ENCODE results near the gene FCSK. TPM values are rescaled to one million over a fixed set of nuclear protein-coding genes. Genes with fewer than 3 reads are reported as not detected.

The FCSK gene
- total and polyA plus RNA-seq, 2 experiments from 2014 or later: 2.2 to 6.1 TPM

DNA sequence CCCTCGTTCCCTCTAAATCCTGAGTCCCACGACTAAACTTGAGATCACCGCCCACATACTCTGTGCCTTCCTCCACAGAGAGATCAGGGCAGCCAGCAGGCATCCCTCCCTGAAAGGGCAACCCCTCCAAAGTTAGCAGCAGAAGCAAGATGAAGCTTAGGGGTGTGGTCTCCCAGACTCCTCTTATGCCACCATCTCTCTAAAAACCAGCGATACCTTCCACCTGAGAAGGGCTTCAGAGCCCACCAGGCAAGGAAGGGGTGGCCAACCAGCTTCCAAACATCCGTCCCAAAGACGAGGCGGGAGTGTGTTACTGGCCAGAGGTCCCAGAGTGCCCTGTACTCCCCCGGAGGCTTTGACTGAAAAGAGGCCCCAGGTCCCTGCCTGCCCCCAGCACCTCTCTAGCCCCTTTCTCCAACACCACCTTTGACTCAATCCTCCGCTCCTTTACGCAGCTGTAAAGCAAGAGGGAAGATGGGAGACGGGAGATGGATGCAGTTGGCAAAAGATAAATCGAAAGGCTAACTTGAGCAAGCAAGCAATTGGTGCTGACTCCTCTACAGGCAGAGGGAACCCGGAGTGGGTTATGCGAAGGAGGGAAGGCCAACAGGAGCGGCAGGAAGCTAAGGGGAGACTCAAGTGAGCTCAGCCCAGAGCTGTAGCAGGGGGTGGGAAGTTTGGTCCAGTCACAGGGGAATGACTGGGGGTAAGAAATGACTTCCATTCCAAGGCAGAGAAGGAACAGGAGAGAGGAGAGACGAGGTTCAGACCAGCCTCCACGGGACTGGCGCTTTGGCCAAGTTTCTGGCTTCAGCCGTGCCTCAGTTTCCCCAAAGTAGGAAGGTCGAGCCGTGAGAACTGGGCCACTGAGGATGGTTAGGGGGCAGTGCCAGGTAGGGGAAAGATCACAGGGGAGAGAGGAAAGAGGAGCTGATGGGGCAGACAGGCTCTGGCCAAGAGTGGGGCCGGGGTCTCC lies 16.5 kb upstream of the FCSK start:
- Histone ChIP-seq H3K4me1 (ENCODE audit: insufficient read depth) (peaks cover 35% of the 10 kb centered on the region), H3K27me3 (replicated peaks; ENCODE audit: insufficient read depth) (no peaks in the 10 kb centered on the region), H2AFZ (peak overlapping the region; percentile 66), H3K4me2 (ENCODE audit: unreplicated experiment) (peak overlapping the region; percentile 98), H3K9ac (peak overlapping the region; percentile 84), H3K9me2 (ENCODE audit: insufficient read depth) (no peaks in the 10 kb centered on the region), H3K9me3 (ENCODE audit: low read depth) (no peaks in the 10 kb centered on the region), H3K4me3 (peak overlapping the region; percentile 87), H3K27ac (peak overlapping the region; percentile 76), H3K36me3 (ENCODE audit: low read depth) (no peaks in the 10 kb centered on the region), H3F3A (ENCODE audit: insufficient read depth) (peaks cover 30% of the 10 kb centered on the region), H3K79me2 (ENCODE audit: insufficient read depth) (peaks cover 47% of the 10 kb centered on the region), H4K20me1 (ENCODE audit: insufficient read depth) (no peaks in the 10 kb centered on the region; the same call in 1 of the 2 replicates)
- in situ Hi-C loops (cut with MboI): no loop called here
- peak; percentile 86 for DNase-seq
- no peak for TF ChIP-seq EZH2 (IDR thresholded peaks at IDR 0.05; ENCODE audit: insufficient read depth, poor library complexity, severe bottlenecking)
- no peak for TF ChIP-seq EZH2phosphoT487 (IDR thresholded peaks at IDR 0.05; ENCODE audit: insufficient read depth, low read depth)
- 3 to 5% methylated on average over 22 of the region's 22 CpGs for WGBS, 2 experiments (ENCODE audit: low coverage in 1 of 2, low lambda C conversion rate in 2 of 2, missing lambda C conversion rate in 2 of 2)

DNA sequence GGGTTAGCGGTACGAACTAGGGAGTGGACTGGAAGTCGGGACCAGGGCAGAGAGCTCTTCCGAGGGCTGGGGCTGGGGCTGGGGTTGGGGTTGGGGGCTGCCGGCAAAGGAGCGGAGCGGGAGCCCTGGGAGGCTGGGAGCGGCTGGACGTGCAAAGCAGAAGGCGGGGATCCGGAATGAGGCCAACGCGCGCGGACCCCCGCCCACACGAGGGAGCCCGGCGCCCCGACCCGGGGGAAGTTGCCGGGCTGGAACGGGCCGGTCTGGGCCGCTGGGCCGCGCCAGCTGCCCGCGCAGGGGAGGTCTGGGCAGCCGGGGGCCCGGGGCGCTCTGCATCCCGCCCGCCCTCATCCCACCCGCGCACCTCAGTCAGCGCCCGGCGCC lies 15.8 kb upstream of the FCSK start:
- Histone ChIP-seq H4K20me1 (ENCODE audit: insufficient read depth) (no peaks in the 10 kb centered on the region), H3K4me3 (peak overlapping the region; percentile 87), H3K79me2 (ENCODE audit: insufficient read depth) (peaks cover 42% of the 10 kb centered on the region), H3K9me2 (ENCODE audit: insufficient read depth) (no peaks in the 10 kb centered on the region), H2AFZ (peak overlapping the region; percentile 66), H3K9ac (peak overlapping the region; percentile 84), H3K27ac (peak overlapping the region; percentile 76), H3K9me3 (ENCODE audit: low read depth) (no peaks in the 10 kb centered on the region), H3K36me3 (ENCODE audit: low read depth) (no peaks in the 10 kb centered on the region), H3K4me1 (ENCODE audit: insufficient read depth) (peaks cover 28% of the 10 kb centered on the region), H3K27me3 (replicated peaks; ENCODE audit: insufficient read depth) (no peaks in the 10 kb centered on the region), H3K4me2 (ENCODE audit: unreplicated experiment) (peak overlapping the region; percentile 98), H3F3A (ENCODE audit: insufficient read depth) (peaks cover 25% of the 10 kb centered on the region)
- TF ChIP-seq EZH2 (IDR thresholded peaks at IDR 0.05; ENCODE audit: insufficient read depth, poor library complexity, severe bottlenecking) (no peak), EZH2phosphoT487 (IDR thresholded peaks at IDR 0.05; ENCODE audit: insufficient read depth, low read depth) (no peak)
- in situ Hi-C loops (cut with MboI): no loop called here
- 0 to 1% methylated on average over 3 to 22 of the region's 39 CpGs for WGBS, 2 experiments (ENCODE audit: low coverage in 1 of 2, low lambda C conversion rate in 2 of 2, missing lambda C conversion rate in 2 of 2)
- DNase-seq: no peak

DNA sequence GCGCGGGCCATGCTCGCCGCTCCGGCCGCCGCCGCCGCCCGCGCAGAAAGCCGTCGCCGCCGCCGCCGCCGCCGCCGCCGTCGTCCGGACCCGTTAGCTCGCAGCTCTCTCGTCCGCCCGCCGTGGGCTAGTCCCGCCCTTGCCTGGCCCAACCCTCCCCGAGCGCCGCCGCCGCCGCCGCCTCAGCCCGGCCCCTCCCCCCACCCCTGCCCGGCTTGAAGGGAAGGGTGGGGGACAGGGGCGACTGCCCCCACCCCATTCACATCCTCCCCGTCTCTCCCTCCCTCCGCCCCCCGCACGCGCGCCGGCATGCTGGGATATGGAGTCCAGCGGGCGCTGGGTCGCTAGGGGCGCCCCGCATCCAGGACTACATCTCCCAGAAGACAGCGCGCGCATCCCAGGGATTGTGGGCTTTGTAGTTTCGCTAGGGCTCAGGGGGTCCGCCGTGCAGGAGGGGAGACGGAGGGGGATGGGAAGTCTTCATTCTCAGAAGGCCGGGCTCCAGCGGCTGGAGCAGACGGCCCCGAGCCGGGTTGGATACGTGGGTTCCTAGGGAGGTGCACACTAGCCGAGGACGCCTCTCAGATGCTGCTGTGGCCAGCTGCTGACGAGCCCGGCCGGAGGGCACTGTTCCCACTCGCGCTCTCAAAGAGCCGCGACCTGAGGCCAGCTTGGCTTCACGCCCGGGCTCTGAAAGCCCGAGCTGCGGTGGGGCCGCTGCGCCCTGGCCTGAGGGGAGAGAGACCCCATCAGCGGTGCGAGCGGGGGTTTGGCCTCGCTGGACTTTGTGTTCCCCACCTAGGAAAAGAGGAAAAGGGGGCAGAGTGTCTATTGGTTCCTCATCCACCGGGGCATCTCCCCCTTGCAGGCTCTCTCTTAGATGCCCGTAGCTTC lies 15.2 kb upstream of the FCSK start, which contains the start of gene ST3GAL2:
TSS of gene ST3GAL2 (minus strand) at position 132 of the 894 bp plus-strand sequence. CDS start 40,570 bp downstream, outside the sequence.
- peaks cover 22% of the 10 kb centered on the region for H3K4me1 ChIP-seq (ENCODE audit: insufficient read depth)
- no peaks in the 10 kb centered on the region for H3K36me3 ChIP-seq (ENCODE audit: low read depth)
- no peak for TF ChIP-seq EZH2phosphoT487 (IDR thresholded peaks at IDR 0.05; ENCODE audit: insufficient read depth, low read depth)
- no peak for TF ChIP-seq EZH2 (IDR thresholded peaks at IDR 0.05; ENCODE audit: insufficient read depth, poor library complexity, severe bottlenecking)
- peak within 1 kb of the TSS; percentile 84 for H3K9ac ChIP-seq
- in situ Hi-C loops (cut with MboI): no loop called here
- H3K4me2 ChIP-seq (ENCODE audit: unreplicated experiment): peak within 1 kb of the TSS; percentile 98
- no peaks in the 10 kb centered on the region for H3K27me3 ChIP-seq (replicated peaks; ENCODE audit: insufficient read depth)
- H4K20me1 ChIP-seq (ENCODE audit: insufficient read depth): no peaks in the 10 kb centered on the region
- H3K4me3 ChIP-seq: peak within 1 kb of the TSS; percentile 87
- H3K9me3 ChIP-seq (ENCODE audit: low read depth): no peaks in the 10 kb centered on the region
- peaks cover 19% of the 10 kb centered on the region for H3F3A ChIP-seq (ENCODE audit: insufficient read depth)
- peak; percentile 96 for DNase-seq
- H2AFZ ChIP-seq: peak within 1 kb of the TSS; percentile 88
- no peaks in the 10 kb centered on the region for H3K9me2 ChIP-seq (ENCODE audit: insufficient read depth)
- H3K27ac ChIP-seq: peak within 1 kb of the TSS; percentile 76
- WGBS, 2 experiments (ENCODE audit: low coverage in 1 of 2, low lambda C conversion rate in 2 of 2, missing lambda C conversion rate in 2 of 2): 5 to 7% methylated on average over 40 to 63 of the region's 86 CpGs
- peaks cover 37% of the 10 kb centered on the region for H3K79me2 ChIP-seq (ENCODE audit: insufficient read depth)
